ENCODE measurements around the gene ATRIP. TPM values are rescaled to one million over a fixed set of nuclear protein-coding genes. Genes with fewer than 3 reads are reported as not detected.
"Not testable (repeated sequence)": the region's sequence is repeated elsewhere in the genome, so short reads cannot be mapped to it uniquely, and the experiment has no call there.

Gene ATRIP
- total and polyA plus RNA-seq, 10 of the 15 experiments (the other 5 are each of a cell fraction or from before 2014, with no cell fraction given) = 1.4 to 16.0 (median 10.1) TPM

GRCh38 chr3:48460517-48460902 lies 14.0 kb downstream of the ATRIP start (continued):
- TF ChIP-seq FOS (IDR thresholded peaks at IDR 0.05; ENCODE audit: borderline replicate concordance, extremely low read depth, insufficient read length) (no peak), SMC3 (IDR thresholded peaks at IDR 0.05; ENCODE audit: borderline replicate concordance, low read length) (no peak), ZBED1 (IDR thresholded peaks at IDR 0.05; ENCODE audit: borderline replicate concordance) (no peak), ELK1 (IDR thresholded peaks at IDR 0.05; ENCODE audit: low read depth, low read length) (no peak), RBBP5 (conservative IDR thresholded peaks at IDR 0.05) (no peak), MTA2 (IDR thresholded peaks at IDR 0.05; ENCODE audit: low read depth) (no peak), IKZF2 (IDR thresholded peaks at IDR 0.05) (no peak), WRNIP1 (IDR thresholded peaks at IDR 0.05; ENCODE audit: borderline replicate concordance, low read depth, low read length) (no peak), BRCA1 (IDR thresholded peaks at IDR 0.05; ENCODE audit: low read depth, low read length) (no peak), ZNF24 (IDR thresholded peaks at IDR 0.05) (no peak)

- in situ Hi-C loops (cut with MboI); ATAC-seq; H4K20me1 ChIP-seq (ENCODE audit: control insufficient read depth, insufficient read depth); DNase-seq (ENCODE audit: low read depth, low spot score); H3K4me3 ChIP-seq; H3K27ac ChIP-seq (ENCODE audit: control insufficient read depth, insufficient read depth); BruUV-seq (replicated peaks); H3K9me3 ChIP-seq (replicated peaks; ENCODE audit: control insufficient read depth, insufficient read depth, low read length); H3K27me3 ChIP-seq (replicated peaks in 1 of 2; ENCODE audit: control insufficient read depth in 2 of 2, insufficient read depth in 2 of 2, low read length in 1 of 2); H3K4me1 ChIP-seq (ENCODE audit: control insufficient read depth, insufficient read depth, low read length); intact Hi-C loops (cut with micrococcal nuclease; ENCODE audit: unreplicated experiment); FAIRE-seq; H3K9ac ChIP-seq (ENCODE audit: control insufficient read depth, insufficient read depth, low read length); H2AFZ ChIP-seq (ENCODE audit: control insufficient read depth, low read depth, low read length); H3K4me2 ChIP-seq (ENCODE audit: control insufficient read depth, insufficient read depth): not testable (repeated sequence)
- peaks cover 13% of the 10 kb centered on the region in 2 experiments for H3K36me3 ChIP-seq (ENCODE audit: control insufficient read depth in 2 of 2, insufficient read depth in 2 of 2, low read length in 1 of 2)
- peaks cover 13% of the 10 kb centered on the region for H3K79me2 ChIP-seq (ENCODE audit: control insufficient read depth, insufficient read depth, low read length)
- ChIA-PET RAD21 (ENCODE audit: unreplicated experiment) (interaction anchor here (0.8 to 1.0 kb wide), 3 partner anchors 26 to 96 kb away, joined by 3 to 4 read pairs (median 4); no protein-coding TSS in a partner anchor), CTCF (interaction anchor here (1.1 to 1.7 kb wide), 3 partner anchors 12 to 88 kb away, joined by 5 read pairs; no protein-coding TSS in a partner anchor), SMC1A (ENCODE audit: uncharacterized antibody, unreplicated experiment) (interaction anchor here (0.9 to 1.5 kb wide), 4 partner anchors 25 to 91 kb away, joined by 3 read pairs; no protein-coding TSS in a partner anchor), POLR2A (interaction anchor here (0.5 kb wide), 1 partner anchor 89 kb away, joined by 4 read pairs; no protein-coding TSS in a partner anchor)
- WGBS (ENCODE audit: insufficient coverage, insufficient replicate concordance, low lambda C conversion rate, missing lambda C conversion rate) = 82% methylated on average over 7 of the region's 7 CpGs
Observed at GRCh38 chr3:48461767-48462166, 15.2 kb downstream of the ATRIP start.

Data from GM12878 (cell line).